CD4-positive, alpha-beta T cell treated with Interleukin-6 at 100 ng/mL for 8 hours (primary cell): ENCODE results near the gene SEMA3E.
"Not testable (repeated sequence)": the region's sequence is repeated elsewhere in the genome, so short reads cannot be mapped to it uniquely, and the experiment has no call there.

Experiments used
- DNase-seq: peaks from one replicate; pipeline ENCODE4 v3.0.0-alpha.2; 2020; ENCODE audit warnings: mixed read lengths, low spot score

The SEMA3E gene

GRCh38 chr7:83559887-83560286 lies 89.1 kb downstream of the SEMA3E start:
- no peak for DNase-seq

- not testable (repeated sequence) for DNase-seq
Measured at GRCh38 chr7:83552556-83552955, 96.4 kb downstream of the SEMA3E start.

GRCh38 chr7:83550100-83550499 lies 98.8 kb downstream of the SEMA3E start:
- DNase-seq: no peak

GRCh38 chr7:83548250-83548649 lies 100.7 kb downstream of the SEMA3E start:
- no peak for DNase-seq

- no peak for DNase-seq
Measured at GRCh38 chr7:83547526-83547925, 101.4 kb downstream of the SEMA3E start.

GRCh38 chr7:83546586-83546985 lies 102.4 kb downstream of the SEMA3E start:
- no peak for DNase-seq

- DNase-seq: no peak
Measured at GRCh38 chr7:83541187-83541960, 107.6 kb downstream of the SEMA3E start.

- DNase-seq: no peak
Measured at GRCh38 chr7:83534488-83534887, 114.5 kb downstream of the SEMA3E start.

- DNase-seq: no peak
Measured at GRCh38 chr7:83532219-83532618, 116.7 kb downstream of the SEMA3E start.

GRCh38 chr7:83531766-83532165 lies 117.2 kb downstream of the SEMA3E start:
- DNase-seq: no peak

- no peak for DNase-seq
Measured at GRCh38 chr7:83528925-83529423, 120.0 kb downstream of the SEMA3E start.

GRCh38 chr7:83524277-83525075 lies 124.5 kb downstream of the SEMA3E start:
- no peak for DNase-seq

GRCh38 chr7:83520726-83521125 lies 128.2 kb downstream of the SEMA3E start:
- DNase-seq: no peak

GRCh38 chr7:83519240-83519639 lies 129.7 kb downstream of the SEMA3E start:
- no peak for DNase-seq

GRCh38 chr7:83517035-83517700 lies 131.8 kb downstream of the SEMA3E start:
- no peak for DNase-seq

GRCh38 chr7:83514977-83515376 lies 134.0 kb downstream of the SEMA3E start:
- DNase-seq: no peak

GRCh38 chr7:83509255-83510021 lies 139.5 kb downstream of the SEMA3E start:
- DNase-seq: no peak

GRCh38 chr7:83504330-83504729 lies 144.6 kb downstream of the SEMA3E start:
- no peak for DNase-seq

GRCh38 chr7:83502636-83503035 lies 146.3 kb downstream of the SEMA3E start:
- DNase-seq: no peak

- no peak for DNase-seq
Measured at GRCh38 chr7:83494683-83495082, 154.3 kb downstream of the SEMA3E start.

GRCh38 chr7:83492802-83493201 lies 156.1 kb downstream of the SEMA3E start:
- no peak for DNase-seq

GRCh38 chr7:83487801-83488200 lies 161.1 kb downstream of the SEMA3E start:
- DNase-seq: no peak
